ENCODE results near the gene SPATC1L.
"Not testable (repeated sequence)": the region's sequence is repeated elsewhere in the genome, so short reads cannot be mapped to it uniquely, and the experiment has no call there.

DNA sequence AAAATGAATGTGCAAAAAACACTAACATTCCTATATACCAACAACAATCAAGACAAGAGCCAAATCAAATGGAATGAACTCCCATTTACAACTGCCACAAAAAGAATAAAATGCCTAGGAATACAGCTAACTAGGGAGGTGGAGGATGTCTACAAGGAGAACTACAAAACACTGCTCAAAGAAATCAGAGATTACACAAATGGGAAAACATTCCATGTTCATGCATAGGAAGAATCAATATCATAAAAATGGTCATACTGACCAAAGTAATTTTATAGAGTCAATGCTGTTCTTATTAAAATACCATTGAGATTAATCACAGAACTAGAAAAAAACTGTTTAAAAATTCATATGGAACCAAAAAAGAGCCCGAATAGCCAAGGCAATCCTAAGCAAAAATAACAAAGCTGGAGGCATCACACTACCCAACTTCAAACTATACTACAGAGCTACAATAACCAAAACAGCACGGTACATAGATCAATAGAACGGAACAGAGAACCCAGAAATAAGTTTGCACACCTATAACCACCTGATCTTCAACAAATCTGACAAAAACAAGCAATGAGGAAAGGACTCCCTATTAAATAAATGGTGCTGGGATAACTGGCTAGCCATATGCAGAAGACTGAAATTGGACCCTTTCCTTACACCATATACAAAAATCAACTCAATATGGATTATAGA is 7.7 kb downstream of the SPATC1L start:
- TF ChIP-seq, protein P1, sequence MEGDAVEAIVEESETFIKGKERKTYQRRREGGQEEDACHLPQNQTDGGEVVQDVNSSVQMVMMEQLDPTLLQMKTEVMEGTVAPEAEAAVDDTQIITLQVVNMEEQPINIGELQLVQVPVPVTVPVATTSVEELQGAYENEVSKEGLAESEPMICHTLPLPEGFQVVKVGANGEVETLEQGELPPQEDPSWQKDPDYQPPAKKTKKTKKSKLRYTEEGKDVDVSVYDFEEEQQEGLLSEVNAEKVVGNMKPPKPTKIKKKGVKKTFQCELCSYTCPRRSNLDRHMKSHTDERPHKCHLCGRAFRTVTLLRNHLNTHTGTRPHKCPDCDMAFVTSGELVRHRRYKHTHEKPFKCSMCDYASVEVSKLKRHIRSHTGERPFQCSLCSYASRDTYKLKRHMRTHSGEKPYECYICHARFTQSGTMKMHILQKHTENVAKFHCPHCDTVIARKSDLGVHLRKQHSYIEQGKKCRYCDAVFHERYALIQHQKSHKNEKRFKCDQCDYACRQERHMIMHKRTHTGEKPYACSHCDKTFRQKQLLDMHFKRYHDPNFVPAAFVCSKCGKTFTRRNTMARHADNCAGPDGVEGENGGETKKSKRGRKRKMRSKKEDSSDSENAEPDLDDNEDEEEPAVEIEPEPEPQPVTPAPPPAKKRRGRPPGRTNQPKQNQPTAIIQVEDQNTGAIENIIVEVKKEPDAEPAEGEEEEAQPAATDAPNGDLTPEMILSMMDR (IDR thresholded peaks at IDR 0.05): not testable (repeated sequence)
- TF ChIP-seq POLR2A (IDR thresholded peaks at IDR 0.05): not testable (repeated sequence)
